HepG2 (cell line): ENCODE results near the gene MYO1B. TPM values are rescaled to one million over a fixed set of nuclear protein-coding genes. Genes with fewer than 3 reads are reported as not detected.

Source experiments
- ATAC-seq: fragments of 200-7000 bp; cut with Tn5 transposase; 3 replicates; pipeline ENCODE4 v1.9.1; 2020; ENCODE audit warnings: mild to moderate bottlenecking, moderate library complexity
- BruUV-seq: library from RNA; stranded (reverse); fragments of 400-500 nt; replicated peaks from 2 replicates; lab custom pipeline; 2021; lab: Mats Ljungman, UMichigan
- CTCF ChIA-PET: fragments of 300-600 bp; formaldehyde crosslinking; extraction: SDS; loops from one replicate; lab custom pipeline; 2021; ENCODE audit warnings: low total read pairs, inconsistent platforms, low intra/inter-chr PET ratio; lab: Yijun Ruan, JAX
- POLR2A ChIA-PET: fragments of 350-600 bp; sonication (Branson Sonifier 250); formaldehyde crosslinking; loops from one replicate; lab custom pipeline; 2020; ENCODE audit warnings: antibody characterized with exemption, inconsistent platforms; lab: Yijun Ruan, JAX
- DNase-seq: peaks from one replicate; pipeline ENCODE4 v3.0.0-alpha.2; 2015; ENCODE audit warnings: low spot score
- FAIRE-seq: peaks from 3 replicates; lab custom pipeline; 2011; peaks lifted over from hg19 to GRCh38; lab: Jason Lieb, UNC
- H2AFZ ChIP-seq: one replicate; pipeline ENCODE4 v1.6.1; 2011; ENCODE audit warnings: low read length, inconsistent platforms
- H3K27ac ChIP-seq: fragments of 300-600 bp; 3 replicates; pipeline ENCODE4 v1.8.0; 2011; ENCODE audit warnings: mixed run types, mild to moderate bottlenecking, mixed read lengths, low read length, inconsistent platforms; ENCODE audit not compliant: insufficient read depth; ENCODE audit errors: extremely low read length
- H3K27me3 ChIP-seq, 2 experiments: fragments of 200-600 bp in 1 of 2; 2 replicates in 1 of 2; 3 replicates in 1 of 2; pipeline versions ENCODE4 v1.6.0 to v1.8.0; 2011; ENCODE audit warnings: low read length in 2 of 2, mild to moderate bottlenecking in 2 of 2, moderate library complexity in 2 of 2, inconsistent platforms in 1 of 2; ENCODE audit not compliant: insufficient read depth in 2 of 2, control insufficient read depth in 1 of 2
- H3K36me3 ChIP-seq, 2 experiments: fragments of 200-600 bp in 1 of 2; replicated peaks in 1 of 2; 2 replicates in 1 of 2; 3 replicates in 1 of 2; pipeline versions ENCODE4 v1.5.1 to v1.8.0; 2011; ENCODE audit warnings: low read length in 2 of 2, inconsistent platforms in 1 of 2; ENCODE audit not compliant: insufficient read depth in 2 of 2, control insufficient read depth in 1 of 2
- H3K4me1 ChIP-seq: 2 replicates; pipeline ENCODE4 v1.5.1; 2012; ENCODE audit warnings: low read length, inconsistent platforms; ENCODE audit not compliant: insufficient read depth
- H3K4me2 ChIP-seq: 2 replicates; pipeline ENCODE4 v1.6.0; 2011; ENCODE audit warnings: low read depth, low read length, inconsistent platforms
- H3K4me3 ChIP-seq, 3 experiments: fragments of 200-600 bp in 1 of 3; sonication (generic), shearing (Covaris generic) in 1 of 3; replicated peaks in 1 of 3; 2 replicates each; pipeline ENCODE4 v1.5.1; 2011 to 2016; ENCODE audit warnings: low read length in 3 of 3, inconsistent platforms in 2 of 3, low read depth in 2 of 3, mild to moderate bottlenecking in 2 of 3, control low read depth in 1 of 3, mixed read lengths in 1 of 3; ENCODE audit not compliant: insufficient read depth in 1 of 3
- H3K79me2 ChIP-seq: one replicate; pipeline ENCODE4 v1.6.1; 2011; ENCODE audit warnings: low read length, inconsistent platforms; ENCODE audit not compliant: insufficient read depth
- H3K9ac ChIP-seq: 2 replicates; pipeline ENCODE4 v1.6.0; 2011; ENCODE audit warnings: mild to moderate bottlenecking, low read depth, low read length, inconsistent platforms; ENCODE audit not compliant: insufficient read depth
- H3K9me3 ChIP-seq: 2 replicates; pipeline ENCODE4 v1.5.1; 2012; ENCODE audit warnings: mild to moderate bottlenecking, low read length
- H4K20me1 ChIP-seq: 2 replicates; pipeline ENCODE4 v1.6.0; 2011; ENCODE audit warnings: inconsistent platforms, mild to moderate bottlenecking, low read length, moderate library complexity; ENCODE audit not compliant: insufficient read depth
- CREBL2 ChIP-seq: sonication (generic); formaldehyde crosslinking; IDR thresholded peaks from 2 replicates; pipeline ENCODE4 v1.8.1; 2023; ENCODE audit warnings: missing genetic modification reagents, mild to moderate bottlenecking, borderline replicate concordance
- FIP1L1 ChIP-seq: fragments of 200-400 bp; formaldehyde crosslinking; IDR thresholded peaks from 2 replicates; pipeline ENCODE4 v1.6.1; 2018; ENCODE audit warnings: low read depth, mild to moderate bottlenecking, low read length, moderate library complexity, borderline replicate concordance; ENCODE audit not compliant: insufficient read depth
- FOXA3 ChIP-seq: IDR thresholded peaks from 2 replicates; pipeline ENCODE4 v1.6.1; 2016; ENCODE audit warnings: missing genetic modification reagents, missing compliant biosample characterization
- FOXM1 ChIP-seq: sonication (generic); formaldehyde crosslinking; IDR thresholded peaks from 2 replicates; pipeline ENCODE4 v1.5.0; 2020; ENCODE audit warnings: missing genetic modification reagents
- HNRNPH1 ChIP-seq: fragments of 200-400 bp; formaldehyde crosslinking; optimal IDR thresholded peaks from 2 replicates; pipeline ENCODE3; 2017; ENCODE audit warnings: mild to moderate bottlenecking, low read depth, low read length
- IKZF1 ChIP-seq: fragments of 450-650 bp; IDR thresholded peaks from 2 replicates; pipeline ENCODE4 v1.7.1; 2016
- MIXL1 ChIP-seq: IDR thresholded peaks from 2 replicates; pipeline ENCODE4 v1.6.1; 2016
- REXO4 ChIP-seq: sonication (generic); formaldehyde crosslinking; IDR thresholded peaks from 2 replicates; pipeline ENCODE4 v1.8.0; 2022; ENCODE audit warnings: missing genetic modification reagents, mild to moderate bottlenecking, borderline replicate concordance
- TEAD3 ChIP-seq: optimal IDR thresholded peaks from 2 replicates; pipeline ENCODE3; 2016; ENCODE audit warnings: borderline replicate concordance
- ZBTB21 ChIP-seq: sonication (generic); formaldehyde crosslinking; IDR thresholded peaks from 2 replicates; pipeline ENCODE4 v1.4.0; 2020; ENCODE audit warnings: missing genetic modification reagents
- ZNF12 ChIP-seq: sonication (generic); formaldehyde crosslinking; IDR thresholded peaks from 2 replicates; pipeline ENCODE4 v1.5.0; 2020; ENCODE audit warnings: missing genetic modification reagents
- ZNF24 ChIP-seq: fragments of 450-650 bp; IDR thresholded peaks from 2 replicates; pipeline ENCODE4 v1.6.1; 2017; ENCODE audit warnings: antibody characterized with exemption, mild to moderate bottlenecking
- ZNF3 ChIP-seq: IDR thresholded peaks from 2 replicates; pipeline ENCODE4 v1.7.0; 2017; ENCODE audit warnings: inconsistent platforms
- ZNF329 ChIP-seq: sonication (generic); formaldehyde crosslinking; IDR thresholded peaks from 2 replicates; pipeline ENCODE4 v1.9.0; 2021; ENCODE audit warnings: low read depth, mild to moderate bottlenecking, missing genetic modification reagents
- WGBS: methylation state at CpG from one replicate; pipeline ENCODE4 v1.1.6; 2017; ENCODE audit warnings: low lambda C conversion rate; 5-methylcytosine and 5-hydroxymethylcytosine counted together
- in situ Hi-C: cut with HindIII; loops from 2 replicates; pipeline ENCODE4 v1.10.0; 2017; ENCODE audit warnings: low pct_unique_long_range_greater_than_20kb; ENCODE audit not compliant: extremely low pct_ligation_motif_present
- intact Hi-C: fragments of 100-400 bp; cut with micrococcal nuclease; formaldehyde crosslinking; loops from one replicate; pipeline ENCODE4 v1.10.0; 2022; ENCODE audit not compliant: unreplicated experiment
- polyA plus RNA-seq, 8 experiments: library from polyadenylated mRNA; depleted of rRNA in 3 of 8; stranded (reverse) in 7 of 8; unstranded in 1 of 8; fragments of >200 nt; fragmentation: Illumina TruSeq in 4 of 8; extraction: Trizol in 4 of 8; gene quantifications; 2 replicates each; pipeline versions ENCODE4 v1.2.1 to v1.2.3, GENCODE V29; 2011 to 2016; ENCODE audit warnings: low read depth in 4 of 8, missing spikeins in 1 of 8, mixed read lengths in 1 of 8; ENCODE audit not compliant: insufficient read depth in 1 of 8
- total RNA-seq, 5 experiments: library from RNA; depleted of rRNA; stranded (reverse); fragments of >200 nt; fragmentation: Illumina TruSeq; extraction: Trizol; gene quantifications; 2 replicates each; pipeline ENCODE4 v1.2.3, GENCODE V29; 2016; ENCODE audit warnings: low read depth in 1 of 5
- TF ChIP-seq, protein P1 (sequence below): sonication (generic); formaldehyde crosslinking; IDR thresholded peaks from 2 replicates; pipeline ENCODE4 v1.9.0; 2021; ENCODE audit warnings: mild to moderate bottlenecking, missing genetic modification reagents

The MYO1B gene
- total and polyA plus RNA-seq, 2 of the 13 experiments (the other 11 are each of a cell fraction or from before 2014, with no cell fraction given) = 36.9 to 89.8 TPM

DNA sequence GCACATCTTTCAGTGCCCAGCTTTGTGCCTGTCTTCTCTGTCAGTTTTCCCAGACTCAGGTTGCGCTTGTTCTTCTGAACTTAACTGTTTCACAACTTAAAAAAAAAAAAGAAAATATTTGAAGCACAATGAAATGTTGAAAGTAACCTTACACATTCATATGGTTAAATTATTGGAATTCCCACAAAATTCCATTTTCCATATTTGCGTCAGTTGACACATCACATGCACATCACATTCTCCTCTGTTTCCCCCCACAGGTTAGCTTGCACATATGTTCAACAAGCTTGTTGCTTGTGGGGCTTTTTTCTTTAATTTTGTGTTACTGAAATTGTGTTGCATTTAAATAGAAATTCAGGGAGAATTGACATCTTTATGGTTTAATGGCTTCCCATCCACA lies 8.3 kb downstream of the MYO1B start:
- POLR2A ChIA-PET = interaction anchor here (1.6 kb wide), 1 partner anchor 9 kb away, joined by 4 read pairs; no protein-coding TSS in a partner anchor
- peaks cover 81% of the 10 kb centered on the region for H3K4me1 ChIP-seq
- H3K36me3 ChIP-seq = no peaks in the 10 kb centered on the region; a peak in 1 of 5 replicates
- CTCF ChIA-PET = no interaction called here
- no TSS peak for BruUV-seq
- DNase-seq (no peak), FAIRE-seq (no peak), ATAC-seq (no peak)
- H2AFZ ChIP-seq = no peak overlapping the region
- WGBS = 98% methylated on average over 2 of the region's 2 CpGs
- H4K20me1 ChIP-seq = peaks cover 9% of the 10 kb centered on the region; the same call in 1 of the 2 replicates
- no peak overlapping the region for H3K27ac ChIP-seq
- H3K4me2 ChIP-seq = no peak overlapping the region
- no peaks in the 10 kb centered on the region for H3K9me3 ChIP-seq
- TF ChIP-seq REXO4 (CRISPR knock-in tag) (no peak), HNRNPH1 (no peak), ZNF329 (no peak), FOXA3 (CRISPR knock-in tag) (no peak), FIP1L1 (no peak), ZBTB21 (no peak), CREBL2 (CRISPR knock-in tag) (no peak)
- peaks cover 98% of the 10 kb centered on the region for H3K79me2 ChIP-seq
- intact Hi-C loops = no loop called here
- no peak overlapping the region for H3K4me3 ChIP-seq
- H3K27me3 ChIP-seq = no peaks in the 10 kb centered on the region
- H3K9ac ChIP-seq = no peak overlapping the region
- in situ Hi-C loops = no loop called here

- FAIRE-seq (no peak), ATAC-seq (no peak), DNase-seq (no peak)
- no peak overlapping the region for H3K9ac ChIP-seq
- no peaks in the 10 kb centered on the region for H3K36me3 ChIP-seq
- CTCF ChIA-PET = no interaction called here
- H2AFZ ChIP-seq = no peak overlapping the region
- H3K4me3 ChIP-seq = no peak overlapping the region
- no peaks in the 10 kb centered on the region for H3K9me3 ChIP-seq
- BruUV-seq = no TSS peak
- intact Hi-C loops (no loop called here), in situ Hi-C loops (no loop called here)
- peaks cover 9% of the 10 kb centered on the region; the same call in 1 of the 2 replicates for H4K20me1 ChIP-seq
- TF ChIP-seq ZNF3 (CRISPR knock-in tag) (no peak), MIXL1 (CRISPR knock-in tag) (no peak), IKZF1 (no peak), TEAD3 (no peak), FOXM1 (no peak), ZNF24 (no peak), ZNF12 (CRISPR knock-in tag) (no peak)
- TF ChIP-seq, protein P1, sequence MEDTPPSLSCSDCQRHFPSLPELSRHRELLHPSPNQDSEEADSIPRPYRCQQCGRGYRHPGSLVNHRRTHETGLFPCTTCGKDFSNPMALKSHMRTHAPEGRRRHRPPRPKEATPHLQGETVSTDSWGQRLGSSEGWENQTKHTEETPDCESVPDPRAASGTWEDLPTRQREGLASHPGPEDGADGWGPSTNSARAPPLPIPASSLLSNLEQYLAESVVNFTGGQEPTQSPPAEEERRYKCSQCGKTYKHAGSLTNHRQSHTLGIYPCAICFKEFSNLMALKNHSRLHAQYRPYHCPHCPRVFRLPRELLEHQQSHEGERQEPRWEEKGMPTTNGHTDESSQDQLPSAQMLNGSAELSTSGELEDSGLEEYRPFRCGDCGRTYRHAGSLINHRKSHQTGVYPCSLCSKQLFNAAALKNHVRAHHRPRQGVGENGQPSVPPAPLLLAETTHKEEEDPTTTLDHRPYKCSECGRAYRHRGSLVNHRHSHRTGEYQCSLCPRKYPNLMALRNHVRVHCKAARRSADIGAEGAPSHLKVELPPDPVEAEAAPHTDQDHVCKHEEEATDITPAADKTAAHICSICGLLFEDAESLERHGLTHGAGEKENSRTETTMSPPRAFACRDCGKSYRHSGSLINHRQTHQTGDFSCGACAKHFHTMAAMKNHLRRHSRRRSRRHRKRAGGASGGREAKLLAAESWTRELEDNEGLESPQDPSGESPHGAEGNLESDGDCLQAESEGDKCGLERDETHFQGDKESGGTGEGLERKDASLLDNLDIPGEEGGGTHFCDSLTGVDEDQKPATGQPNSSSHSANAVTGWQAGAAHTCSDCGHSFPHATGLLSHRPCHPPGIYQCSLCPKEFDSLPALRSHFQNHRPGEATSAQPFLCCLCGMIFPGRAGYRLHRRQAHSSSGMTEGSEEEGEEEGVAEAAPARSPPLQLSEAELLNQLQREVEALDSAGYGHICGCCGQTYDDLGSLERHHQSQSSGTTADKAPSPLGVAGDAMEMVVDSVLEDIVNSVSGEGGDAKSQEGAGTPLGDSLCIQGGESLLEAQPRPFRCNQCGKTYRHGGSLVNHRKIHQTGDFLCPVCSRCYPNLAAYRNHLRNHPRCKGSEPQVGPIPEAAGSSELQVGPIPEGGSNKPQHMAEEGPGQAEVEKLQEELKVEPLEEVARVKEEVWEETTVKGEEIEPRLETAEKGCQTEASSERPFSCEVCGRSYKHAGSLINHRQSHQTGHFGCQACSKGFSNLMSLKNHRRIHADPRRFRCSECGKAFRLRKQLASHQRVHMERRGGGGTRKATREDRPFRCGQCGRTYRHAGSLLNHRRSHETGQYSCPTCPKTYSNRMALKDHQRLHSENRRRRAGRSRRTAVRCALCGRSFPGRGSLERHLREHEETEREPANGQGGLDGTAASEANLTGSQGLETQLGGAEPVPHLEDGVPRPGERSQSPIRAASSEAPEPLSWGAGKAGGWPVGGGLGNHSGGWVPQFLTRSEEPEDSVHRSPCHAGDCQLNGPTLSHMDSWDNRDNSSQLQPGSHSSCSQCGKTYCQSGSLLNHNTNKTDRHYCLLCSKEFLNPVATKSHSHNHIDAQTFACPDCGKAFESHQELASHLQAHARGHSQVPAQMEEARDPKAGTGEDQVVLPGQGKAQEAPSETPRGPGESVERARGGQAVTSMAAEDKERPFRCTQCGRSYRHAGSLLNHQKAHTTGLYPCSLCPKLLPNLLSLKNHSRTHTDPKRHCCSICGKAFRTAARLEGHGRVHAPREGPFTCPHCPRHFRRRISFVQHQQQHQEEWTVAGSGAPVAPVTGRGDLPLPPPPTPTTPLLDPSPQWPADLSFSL (CRISPR knock-in tag) = no peak
- POLR2A ChIA-PET = no interaction called here
- WGBS = 97% methylated on average over 4 of the region's 4 CpGs
- no peak overlapping the region for H3K4me2 ChIP-seq
- H3K27me3 ChIP-seq = no peaks in the 10 kb centered on the region
- H3K79me2 ChIP-seq = peaks cover 98% of the 10 kb centered on the region
- peaks cover 71% of the 10 kb centered on the region for H3K4me1 ChIP-seq
- no peak overlapping the region for H3K27ac ChIP-seq
Measured at GRCh38 chr2:191255271-191255670, 10.1 kb downstream of the MYO1B start.
